NCI-H774 (cell line): ENCODE results near the gene OOSP2.
"Not testable (repeated sequence)": the region's sequence is repeated elsewhere in the genome, so short reads cannot be mapped to it uniquely, and the experiment has no call there.

Experiments used
- DNase-seq: peaks from one replicate; lab custom pipeline; 2025; lab: John Stamatoyannopoulos, UW

OOSP2 gene

DNA sequence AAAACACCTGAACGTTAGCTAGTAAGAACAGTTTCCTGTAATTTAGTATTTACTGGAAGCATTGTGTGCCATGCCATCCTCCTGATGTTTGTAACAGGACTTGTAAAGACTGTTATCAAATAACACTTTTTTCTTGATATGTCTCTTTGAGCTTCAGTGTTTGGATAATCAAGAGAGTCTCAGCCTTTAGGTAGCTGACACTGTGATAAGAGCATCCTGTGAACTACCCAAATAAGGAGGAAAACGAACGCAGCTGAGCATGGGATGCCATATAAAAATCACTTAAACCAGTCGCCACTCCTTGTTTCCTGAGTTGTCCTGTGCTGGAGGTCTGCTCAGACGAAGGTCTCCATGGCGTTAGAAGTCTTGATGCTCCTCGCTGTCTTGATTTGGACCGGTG is at the start of gene OOSP2:
Gene OOSP2 (plus strand): TSS at position 301 of the 400 bp plus-strand sequence. CDS start 51 bp downstream, at position 352.
- no peak for DNase-seq

DNA sequence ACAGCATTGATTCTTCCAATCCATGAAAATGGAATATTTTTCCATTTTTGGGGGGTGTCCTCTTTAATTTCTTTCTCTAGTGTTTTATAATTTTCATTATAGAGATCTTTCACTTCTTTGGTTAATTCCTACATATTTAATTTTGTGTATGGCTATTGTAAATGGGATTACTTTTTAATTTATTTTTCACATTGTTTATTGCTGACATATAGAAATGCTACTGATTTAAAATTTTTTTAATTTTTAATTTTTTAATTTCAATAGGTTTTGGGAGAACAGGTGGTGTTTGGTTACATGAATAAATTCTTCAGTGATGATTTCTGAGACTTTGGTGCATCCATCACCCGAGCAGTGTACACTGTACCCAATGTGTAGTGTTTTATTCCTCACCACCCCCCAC is 49.8 kb upstream of the OOSP2 start:
- no peak for DNase-seq

- no peak for DNase-seq
These were observed 47.8 kb upstream of the OOSP2 start for GRCh38 chr11:59992425-59992824.

DNA sequence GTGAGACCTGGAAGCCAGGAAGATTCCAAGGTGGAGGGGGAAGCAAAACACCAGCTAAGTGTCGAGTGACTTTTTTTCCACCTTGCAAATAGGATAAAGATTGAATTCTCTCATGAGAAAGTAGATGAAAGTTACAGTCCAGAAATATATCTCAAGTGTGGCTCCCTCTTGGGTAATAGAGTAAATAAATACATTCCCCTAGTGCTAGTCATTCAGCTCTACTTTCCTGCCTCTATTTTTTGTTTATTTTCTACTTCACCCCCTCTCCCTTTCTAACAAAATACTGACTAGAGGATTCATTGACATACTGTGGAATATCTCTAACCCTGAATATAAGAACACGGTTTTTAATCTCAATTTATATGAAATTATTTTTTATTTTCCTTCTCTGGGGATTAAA is 42.4 kb upstream of the OOSP2 start:
- DNase-seq = no peak

DNA sequence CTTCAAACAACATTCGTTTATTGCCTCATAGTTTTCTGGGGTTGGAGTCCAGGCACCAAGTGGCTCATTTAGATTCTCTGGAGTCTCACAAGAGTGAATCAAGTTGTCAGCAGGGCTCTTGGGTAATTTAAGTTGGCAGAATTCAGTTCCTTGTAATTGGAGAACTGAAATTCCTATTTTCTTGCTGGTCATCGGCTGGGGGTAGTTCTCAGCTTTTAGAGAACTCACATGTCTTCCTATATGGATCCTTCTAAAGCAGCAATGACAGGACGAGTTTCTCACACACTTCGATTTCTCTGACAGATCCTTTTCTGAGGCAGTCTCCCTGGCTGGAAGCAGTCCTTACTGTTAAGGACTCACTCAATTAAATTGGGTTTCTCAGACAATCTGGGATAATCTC is 40.5 kb upstream of the OOSP2 start:
- DNase-seq = no peak

- no peak for DNase-seq
These were observed 36.5 kb upstream of the OOSP2 start for GRCh38 chr11:60003729-60004128.

- DNase-seq = no peak
These were observed 34.8 kb upstream of the OOSP2 start for GRCh38 chr11:60005360-60005759.

- no peak for DNase-seq
These were observed 23.3 kb upstream of the OOSP2 start, which contains the start of gene OOSP4B for GRCh38 chr11:60016881-60017280. Gene OOSP4B (plus strand): TSS chr11:60017181.

- DNase-seq = no peak
These were observed 22.2 kb upstream of the OOSP2 start for GRCh38 chr11:60018058-60018457.

- DNase-seq = not testable (repeated sequence)
These were observed 19.8 kb upstream of the OOSP2 start for GRCh38 chr11:60020376-60020775.

DNA sequence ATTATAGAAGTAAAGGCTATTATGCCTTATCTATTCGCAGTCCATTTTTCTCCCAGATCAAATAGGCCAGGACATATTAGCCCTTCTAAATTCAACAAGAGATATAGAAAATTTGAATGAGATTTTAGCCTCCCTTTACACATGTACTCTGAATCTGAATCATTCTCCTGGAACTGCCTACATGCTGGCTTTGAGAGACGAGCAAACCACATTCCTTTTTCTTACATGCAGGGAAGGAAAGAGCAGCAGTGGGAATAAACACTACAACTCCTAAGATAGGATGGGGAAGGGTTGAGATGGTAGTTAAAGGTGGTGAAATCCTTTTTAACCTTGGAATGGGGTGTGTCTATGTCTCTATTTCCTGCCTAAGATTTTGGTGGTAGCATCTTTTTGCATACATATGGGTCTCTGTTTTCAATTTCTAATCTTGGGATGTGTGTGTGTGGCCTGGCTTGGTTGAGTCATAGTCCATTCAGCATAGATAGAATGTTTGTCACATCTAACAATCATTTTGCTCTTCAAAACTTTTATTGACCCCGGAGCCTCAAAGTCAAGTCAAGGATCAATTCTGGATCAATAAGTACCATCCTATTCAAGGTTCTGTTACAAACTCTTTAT is 11.1 kb upstream of the OOSP2 start:
- no peak for DNase-seq

- DNase-seq = not testable (repeated sequence)
These were observed 10.2 kb downstream of the OOSP2 start for GRCh38 chr11:60050422-60050821.

GRCh38 chr11:60050839-60051238 is 10.6 kb downstream of the OOSP2 start:
- DNase-seq = not testable (repeated sequence)

GRCh38 chr11:60056349-60056969 is 16.2 kb downstream of the OOSP2 start, which contains the start of gene MS4A3:
Gene MS4A3 (plus strand): TSS chr11:60056665. CDS start chr11:60061161, 4,496 bp downstream.
- no peak for DNase-seq

DNA sequence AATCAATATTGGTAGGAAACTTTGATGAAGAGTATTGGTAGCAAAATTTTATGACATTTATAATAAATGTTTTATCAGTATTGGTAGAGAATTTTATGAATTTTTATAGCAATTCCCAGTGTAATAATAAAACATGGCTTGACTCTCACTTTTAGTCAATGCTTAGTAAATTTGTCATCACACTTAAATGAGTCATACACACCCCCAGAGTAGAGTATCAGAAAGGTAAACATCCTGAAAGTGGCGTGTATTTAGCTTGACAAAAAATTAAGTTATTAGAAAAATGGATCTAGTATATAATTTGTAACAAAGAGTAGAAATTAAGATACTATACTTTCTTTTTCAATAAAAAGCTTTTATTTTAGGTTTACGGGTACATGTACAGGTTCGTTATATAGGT is 18.8 kb downstream of the OOSP2 start:
- no peak for DNase-seq

DNA sequence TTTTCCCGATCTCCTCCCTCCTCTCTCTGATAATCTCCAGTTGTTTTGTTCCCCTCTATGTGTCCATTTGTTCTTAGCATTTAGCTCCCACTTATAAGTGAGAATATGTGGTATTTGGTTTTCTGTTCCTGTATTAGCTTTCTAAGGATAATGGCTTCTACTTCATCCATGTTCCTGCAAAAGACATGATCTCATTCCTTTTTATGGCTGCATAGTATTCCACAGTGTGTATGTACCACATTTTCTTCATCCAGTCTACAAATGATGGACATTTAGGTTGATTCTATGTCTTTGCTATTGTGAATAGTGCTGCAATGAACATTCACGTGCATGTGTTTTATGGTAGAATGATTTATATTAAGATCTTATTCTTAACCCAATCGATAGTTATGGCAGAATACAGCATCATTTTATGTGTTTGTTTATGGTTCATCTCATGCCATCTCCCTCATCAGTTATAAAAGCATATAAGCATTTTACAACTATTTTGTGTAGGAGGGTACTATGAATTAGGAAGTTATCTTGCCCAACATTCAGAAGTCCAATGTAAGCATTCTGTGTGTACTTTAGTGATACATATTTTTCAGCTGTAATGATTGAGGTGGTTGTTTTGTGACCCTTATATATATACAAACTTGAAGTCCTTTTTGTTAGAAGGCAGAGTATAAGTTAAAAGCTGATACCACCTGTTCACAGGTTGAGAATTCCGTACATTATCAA is 19.5 kb downstream of the OOSP2 start:
- no peak for DNase-seq

DNA sequence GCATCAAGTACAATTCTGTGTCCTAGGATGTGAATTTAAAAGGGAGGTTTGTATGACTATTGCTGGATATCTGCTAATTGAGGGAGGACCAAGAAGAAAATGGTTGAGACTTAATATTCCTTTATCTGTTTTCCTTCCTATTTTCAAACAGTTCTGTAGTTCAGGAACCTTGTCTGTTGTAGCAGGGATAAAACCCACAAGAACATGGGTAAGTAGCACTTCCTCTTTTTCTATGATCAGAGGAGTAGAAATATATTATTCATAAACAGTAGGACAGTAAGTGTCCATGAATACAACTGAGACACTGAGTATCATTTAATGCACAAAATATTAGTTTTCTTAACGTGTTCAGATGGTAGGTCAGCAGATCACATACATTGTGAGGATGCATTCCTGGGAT is 23.9 kb downstream of the OOSP2 start:
- no peak for DNase-seq

- no peak for DNase-seq
These were observed 25.6 kb downstream of the OOSP2 start for GRCh38 chr11:60065801-60066200.

DNA sequence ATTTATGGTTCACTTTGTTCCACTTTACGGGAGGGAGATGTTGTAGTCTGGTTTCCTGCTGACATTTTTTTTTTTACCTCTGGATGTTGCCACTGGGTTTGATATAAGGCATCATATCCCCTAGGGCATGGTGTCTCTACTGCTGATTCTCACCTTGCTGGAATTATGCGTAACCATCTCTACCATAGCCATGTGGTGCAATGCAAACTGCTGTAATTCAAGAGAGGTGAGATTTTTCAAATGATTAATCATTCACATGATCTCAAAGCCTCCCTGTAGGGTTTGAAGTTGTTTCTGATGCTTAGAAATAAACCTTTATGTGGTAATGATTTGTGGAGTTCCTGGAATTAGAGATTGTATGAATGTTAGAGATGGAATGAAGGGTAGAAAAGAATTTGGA is 29.2 kb downstream of the OOSP2 start:
- DNase-seq = no peak

- not testable (repeated sequence) for DNase-seq
These were observed 31.4 kb downstream of the OOSP2 start for GRCh38 chr11:60071644-60072043.

DNA sequence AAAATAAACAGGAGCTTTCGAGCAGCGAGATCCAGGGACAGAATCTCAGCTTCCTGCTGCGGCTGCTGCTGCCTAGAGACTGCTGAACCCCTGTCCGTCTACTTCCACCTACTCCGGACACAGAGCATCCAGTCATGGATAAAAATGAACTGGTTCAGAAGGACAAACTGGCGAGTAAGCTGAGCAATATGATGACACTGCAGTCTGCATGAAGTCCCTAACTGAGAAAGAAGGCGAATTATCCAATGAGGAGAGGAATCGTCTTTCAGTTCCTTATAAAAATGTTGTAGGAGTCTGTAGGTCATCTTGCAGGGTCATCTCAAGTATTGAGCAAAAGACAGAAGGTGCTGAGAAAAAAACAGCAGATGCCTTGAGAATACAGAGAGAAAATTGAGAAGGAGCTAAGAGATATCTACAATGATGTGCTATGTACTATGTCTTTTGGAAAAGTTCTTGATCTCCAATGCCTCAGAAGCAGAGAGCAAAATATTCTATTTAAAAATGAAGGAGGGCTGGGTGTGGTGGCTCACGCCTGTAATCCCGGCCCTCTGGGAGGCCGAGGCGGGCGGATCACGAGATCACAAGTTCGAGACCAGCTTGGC is 37.1 kb downstream of the OOSP2 start:
- no peak for DNase-seq

GRCh38 chr11:60077981-60078380 is 37.8 kb downstream of the OOSP2 start:
- no peak for DNase-seq

GRCh38 chr11:60078745-60079144 is 38.5 kb downstream of the OOSP2 start:
- no peak for DNase-seq
